ENCODE results near the gene STPG3.
"Not testable (repeated sequence)": the region's sequence is repeated elsewhere in the genome, so short reads cannot be mapped to it uniquely, and the experiment has no call there.

STPG3 gene

DNA sequence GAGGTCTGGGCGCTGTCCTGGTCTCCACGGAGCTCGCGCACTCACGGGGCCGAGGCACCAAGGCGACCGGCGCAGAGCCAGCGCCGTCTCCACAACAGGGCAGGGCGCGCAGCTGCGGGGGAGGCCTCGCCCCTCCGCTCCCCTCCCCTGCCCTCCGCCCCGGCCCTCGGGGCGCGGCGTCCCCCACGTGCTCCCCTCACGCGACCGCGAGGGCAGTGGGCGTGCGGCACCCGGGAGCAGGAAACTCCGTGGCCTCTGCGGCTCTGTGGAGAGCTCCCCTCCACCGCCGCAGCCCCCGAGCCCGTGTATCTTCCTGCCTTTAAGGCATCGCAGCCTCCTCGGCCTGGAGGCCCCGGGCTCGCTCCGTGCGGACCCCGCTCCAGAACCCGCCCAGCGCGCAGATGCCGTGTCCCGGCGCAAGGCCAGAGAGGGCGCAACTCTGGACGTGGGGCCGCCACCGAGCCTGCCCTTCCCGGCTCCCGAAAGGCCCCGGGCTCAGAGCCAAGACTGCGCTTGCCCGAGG is 10.7 kb upstream of the STPG3 start:
- peak; percentile 83 for DNase-seq (ENCODE audit: low read depth)
- TF ChIP-seq, protein P1, sequence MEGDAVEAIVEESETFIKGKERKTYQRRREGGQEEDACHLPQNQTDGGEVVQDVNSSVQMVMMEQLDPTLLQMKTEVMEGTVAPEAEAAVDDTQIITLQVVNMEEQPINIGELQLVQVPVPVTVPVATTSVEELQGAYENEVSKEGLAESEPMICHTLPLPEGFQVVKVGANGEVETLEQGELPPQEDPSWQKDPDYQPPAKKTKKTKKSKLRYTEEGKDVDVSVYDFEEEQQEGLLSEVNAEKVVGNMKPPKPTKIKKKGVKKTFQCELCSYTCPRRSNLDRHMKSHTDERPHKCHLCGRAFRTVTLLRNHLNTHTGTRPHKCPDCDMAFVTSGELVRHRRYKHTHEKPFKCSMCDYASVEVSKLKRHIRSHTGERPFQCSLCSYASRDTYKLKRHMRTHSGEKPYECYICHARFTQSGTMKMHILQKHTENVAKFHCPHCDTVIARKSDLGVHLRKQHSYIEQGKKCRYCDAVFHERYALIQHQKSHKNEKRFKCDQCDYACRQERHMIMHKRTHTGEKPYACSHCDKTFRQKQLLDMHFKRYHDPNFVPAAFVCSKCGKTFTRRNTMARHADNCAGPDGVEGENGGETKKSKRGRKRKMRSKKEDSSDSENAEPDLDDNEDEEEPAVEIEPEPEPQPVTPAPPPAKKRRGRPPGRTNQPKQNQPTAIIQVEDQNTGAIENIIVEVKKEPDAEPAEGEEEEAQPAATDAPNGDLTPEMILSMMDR (IDR thresholded peaks at IDR 0.05; ENCODE audit: insufficient read depth, low read depth, low read length, missing control alignments) = no peak

DNA sequence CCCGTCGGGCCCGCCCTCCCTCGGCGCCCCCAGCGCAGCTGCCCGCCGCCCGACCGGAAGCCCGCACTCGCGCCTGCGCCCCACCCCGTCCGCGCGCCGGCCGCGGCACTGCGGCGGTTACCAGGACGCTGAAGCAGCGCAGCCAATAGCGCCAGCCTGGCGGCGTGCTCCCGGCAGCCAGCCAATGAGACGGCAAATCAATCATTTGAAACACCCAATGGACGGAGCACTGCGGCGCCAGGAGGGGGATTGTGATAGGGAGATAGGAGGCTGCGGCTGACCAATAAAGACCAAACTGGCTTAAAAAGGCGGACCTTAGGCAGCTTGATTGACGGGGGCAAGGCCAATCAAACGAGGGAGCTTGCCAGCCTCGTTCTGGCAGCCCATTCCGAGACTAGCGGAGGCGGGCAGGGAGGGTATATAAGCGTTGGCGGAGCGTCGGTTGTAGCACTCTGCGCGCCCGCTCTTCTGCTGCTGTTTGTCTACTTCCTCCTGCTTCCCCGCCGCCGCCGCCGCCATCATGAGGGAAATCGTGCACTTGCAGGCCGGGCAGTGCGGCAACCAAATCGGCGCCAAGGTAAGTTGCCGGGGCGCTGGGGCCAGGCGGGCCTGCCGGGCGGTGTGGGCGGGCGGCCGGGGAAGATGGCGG is 10.1 kb upstream of the STPG3 start, which contains the start of gene TUBB4B:
Gene TUBB4B (plus strand): TSS at position 447 of the 649 bp plus-strand sequence. CDS start 74 bp downstream, at position 521.
- TF ChIP-seq, protein P1 (IDR thresholded peaks at IDR 0.05; ENCODE audit: insufficient read depth, low read depth, low read length, missing control alignments) = no peak

More for the DNA sequence above, 10.7 kb upstream of the STPG3 start:
- peak overlapping the region; percentile 62 for H3K4me3 ChIP-seq (ENCODE audit: low read depth, low read length)

DNA sequence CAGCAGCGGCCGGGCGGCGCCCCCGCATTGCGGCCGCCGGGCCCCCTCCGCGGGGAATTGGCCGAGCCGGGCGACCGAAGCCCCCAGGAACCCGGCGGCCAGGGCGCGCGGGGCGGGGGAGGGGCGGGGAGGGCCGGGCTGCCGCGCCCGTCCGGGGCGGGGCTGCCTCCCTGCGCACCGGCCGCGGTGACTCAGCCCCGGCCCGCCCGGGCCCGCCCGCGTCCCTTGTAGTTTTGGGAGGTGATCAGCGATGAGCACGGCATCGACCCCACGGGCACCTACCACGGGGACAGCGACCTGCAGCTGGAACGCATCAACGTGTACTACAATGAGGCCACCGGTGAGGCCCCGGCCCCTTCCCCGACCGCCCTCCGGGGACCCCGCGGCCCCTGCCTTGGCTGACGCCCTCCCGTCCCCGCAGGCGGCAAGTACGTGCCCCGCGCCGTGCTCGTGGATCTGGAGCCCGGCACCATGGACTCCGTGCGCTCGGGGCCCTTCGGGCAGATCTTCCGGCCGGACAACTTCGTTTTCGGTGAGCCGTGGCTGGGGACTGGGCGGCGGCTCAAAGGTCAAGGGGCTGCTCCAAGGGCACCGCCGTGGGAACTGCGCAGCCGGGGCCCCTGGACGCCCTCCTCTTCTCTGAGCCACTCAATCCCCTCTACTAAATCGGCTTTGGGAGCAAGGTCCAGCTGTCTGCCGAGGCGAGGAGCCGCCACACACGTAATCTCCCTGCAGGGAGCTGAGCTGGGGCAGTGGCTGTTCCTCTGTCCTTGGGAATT is 9.4 kb upstream of the STPG3 start:
- peak overlapping the region; percentile 77 for H3K4me3 ChIP-seq (ENCODE audit: low read depth, low read length)
- DNase-seq (ENCODE audit: low read depth) = peak; percentile 58
- TF ChIP-seq, protein P1 (IDR thresholded peaks at IDR 0.05; ENCODE audit: insufficient read depth, low read depth, low read length, missing control alignments) = no peak

More for the DNA sequence above, 10.1 kb upstream of the STPG3 start, which contains the start of gene TUBB4B:
- DNase-seq (ENCODE audit: low read depth) = peak; percentile 100
- H3K4me3 ChIP-seq (ENCODE audit: low read depth, low read length) = peak within 1 kb of the TSS; percentile 77

DNA sequence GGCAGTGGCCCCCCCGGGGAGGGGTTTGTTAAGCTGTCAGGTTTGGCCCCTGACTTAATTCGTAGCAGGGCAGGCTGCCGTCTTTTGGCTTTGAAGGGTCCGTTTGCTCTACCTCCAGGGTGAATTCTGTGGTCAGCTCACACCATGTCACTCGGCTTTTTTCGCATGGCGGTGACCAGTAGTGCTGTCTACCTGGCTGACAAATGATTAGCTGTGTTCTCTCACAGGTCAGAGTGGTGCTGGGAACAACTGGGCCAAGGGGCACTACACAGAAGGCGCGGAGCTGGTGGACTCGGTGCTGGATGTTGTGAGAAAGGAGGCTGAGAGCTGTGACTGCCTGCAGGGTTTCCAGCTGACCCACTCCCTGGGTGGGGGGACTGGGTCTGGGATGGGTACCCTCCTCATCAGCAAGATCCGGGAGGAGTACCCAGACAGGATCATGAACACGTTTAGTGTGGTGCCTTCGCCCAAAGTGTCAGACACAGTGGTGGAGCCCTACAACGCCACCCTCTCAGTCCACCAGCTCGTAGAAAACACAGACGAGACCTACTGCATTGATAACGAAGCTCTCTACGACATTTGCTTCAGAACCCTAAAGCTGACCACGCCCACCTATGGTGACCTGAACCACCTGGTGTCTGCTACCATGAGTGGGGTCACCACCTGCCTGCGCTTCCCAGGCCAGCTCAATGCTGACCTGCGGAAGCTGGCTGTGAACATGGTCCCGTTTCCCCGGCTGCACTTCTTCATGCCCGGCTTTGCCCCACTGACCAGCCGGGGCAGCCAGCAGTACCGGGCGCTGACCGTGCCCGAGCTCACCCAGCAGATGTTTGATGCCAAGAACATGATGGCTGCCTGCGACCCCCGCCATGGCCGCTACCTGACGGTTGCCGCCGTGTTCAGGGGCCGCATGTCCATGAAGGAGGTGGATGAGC is 8.6 kb upstream of the STPG3 start:
- H3K4me3 ChIP-seq (ENCODE audit: low read depth, low read length) = peak overlapping the region; percentile 77
- no peak for DNase-seq (ENCODE audit: low read depth)
- TF ChIP-seq, protein P1 (IDR thresholded peaks at IDR 0.05; ENCODE audit: insufficient read depth, low read depth, low read length, missing control alignments) = no peak

DNA sequence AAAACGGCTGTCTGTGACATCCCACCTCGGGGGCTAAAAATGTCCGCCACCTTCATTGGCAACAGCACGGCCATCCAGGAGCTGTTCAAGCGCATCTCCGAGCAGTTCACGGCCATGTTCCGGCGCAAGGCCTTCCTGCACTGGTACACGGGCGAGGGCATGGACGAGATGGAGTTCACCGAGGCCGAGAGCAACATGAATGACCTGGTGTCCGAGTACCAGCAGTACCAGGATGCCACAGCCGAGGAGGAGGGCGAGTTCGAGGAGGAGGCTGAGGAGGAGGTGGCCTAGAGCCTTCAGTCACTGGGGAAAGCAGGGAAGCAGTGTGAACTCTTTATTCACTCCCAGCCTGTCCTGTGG is 7.8 kb upstream of the STPG3 start:
- not testable (repeated sequence) for H3K4me3 ChIP-seq (ENCODE audit: low read depth, low read length); DNase-seq (ENCODE audit: low read depth)

DNA sequence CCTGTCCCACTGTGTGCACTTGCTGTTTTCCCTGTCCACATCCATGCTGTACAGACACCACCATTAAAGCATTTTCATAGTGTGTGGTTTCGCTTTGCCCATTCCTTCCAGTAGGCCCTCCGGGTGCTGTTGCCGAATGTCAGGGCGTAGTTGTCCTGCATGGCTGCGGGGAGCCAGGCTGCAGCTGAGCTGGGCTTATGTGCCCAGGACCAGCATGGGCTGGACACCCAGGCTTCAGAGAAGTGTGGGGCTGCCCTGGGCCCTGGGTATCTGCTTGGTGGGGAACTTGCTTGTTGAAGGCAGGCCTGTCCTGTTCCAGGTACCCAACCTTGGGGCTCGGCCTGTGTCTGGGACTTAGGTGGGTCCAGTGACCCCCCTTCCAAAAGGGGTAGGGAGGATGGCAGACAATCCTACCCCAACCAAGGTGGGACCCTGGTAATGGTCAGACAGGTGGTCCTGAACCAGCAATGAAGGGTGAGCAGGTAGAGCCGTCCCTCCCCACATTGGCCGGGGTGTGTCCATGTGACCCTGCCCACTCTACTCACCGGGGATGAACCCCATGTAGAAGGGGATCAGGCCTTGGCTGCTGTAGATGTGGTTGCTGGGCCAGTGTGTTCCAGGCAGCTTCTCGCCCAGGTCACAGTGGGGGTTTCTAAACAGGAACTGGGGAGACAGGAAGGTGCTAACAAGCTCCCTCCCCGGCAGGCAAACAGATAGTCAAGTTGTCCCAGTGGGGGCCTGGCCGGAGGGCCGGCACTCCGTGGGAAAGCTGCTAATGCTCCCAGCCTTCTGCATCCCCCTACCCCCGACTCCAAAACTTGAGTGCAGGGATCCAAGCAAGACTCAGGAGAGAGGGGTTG is 7.2 kb upstream of the STPG3 start:
- H3K4me3 ChIP-seq (ENCODE audit: low read depth, low read length) = no peak overlapping the region
- TF ChIP-seq, protein P1 (IDR thresholded peaks at IDR 0.05; ENCODE audit: insufficient read depth, low read depth, low read length, missing control alignments) = no peak
- DNase-seq (ENCODE audit: low read depth) = no peak
